Measurements from ENCODE around the gene HAUS6. TPM values are rescaled to one million over a fixed set of nuclear protein-coding genes. Genes with fewer than 3 reads are reported as not detected.
A peak's percentile ranks its signal among the peaks of the same experiment; 100 is the strongest.

The HAUS6 gene
- total RNA-seq, 1 donor from 2014 or later: 17.6 TPM

DNA sequence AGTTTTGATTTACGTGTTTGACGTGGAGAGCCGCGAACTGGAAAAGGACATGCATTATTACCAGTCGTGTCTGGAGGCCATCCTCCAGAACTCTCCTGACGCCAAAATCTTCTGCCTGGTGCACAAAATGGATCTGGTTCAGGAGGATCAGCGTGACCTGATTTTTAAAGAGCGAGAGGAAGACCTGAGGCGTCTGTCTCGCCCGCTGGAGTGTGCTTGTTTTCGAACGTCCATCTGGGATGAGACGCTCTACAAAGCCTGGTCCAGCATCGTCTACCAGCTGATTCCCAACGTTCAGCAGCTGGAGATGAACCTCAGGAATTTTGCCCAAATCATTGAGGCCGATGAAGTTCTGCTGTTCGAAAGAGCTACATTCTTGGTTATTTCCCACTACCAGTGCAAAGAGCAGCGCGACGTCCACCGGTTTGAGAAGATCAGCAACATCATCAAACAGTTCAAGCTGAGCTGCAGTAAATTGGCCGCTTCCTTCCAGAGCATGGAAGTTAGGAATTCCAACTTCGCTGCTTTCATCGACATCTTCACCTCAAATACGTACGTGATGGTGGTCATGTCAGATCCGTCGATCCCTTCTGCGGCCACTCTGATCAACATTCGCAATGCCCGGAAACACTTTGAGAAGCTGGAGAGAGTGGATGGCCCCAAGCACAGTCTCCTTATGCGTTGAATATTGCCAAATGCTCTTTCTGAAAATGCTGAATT lies 52.6 kb downstream of the HAUS6 start:
- Mint-ChIP-seq H3K9me3 (ENCODE audit: low read depth) (no peaks in the 10 kb centered on the region), H3K4me1 (ENCODE audit: low read depth) (peaks cover 22% of the 10 kb centered on the region), H3K27me3 (no peaks in the 10 kb centered on the region), H3K27ac (peak overlapping the region; percentile 91), H3K4me3 (ENCODE audit: low read depth) (peak overlapping the region; percentile 85), H3K36me3 (ENCODE audit: insufficient read depth) (no peaks in the 10 kb centered on the region)
- TF ChIP-seq CTCF (IDR thresholded peaks at IDR 0.05; ENCODE audit: unreplicated experiment): no peak
- no peak for DNase-seq (ENCODE audit: low spot score, unreplicated experiment)

- Mint-ChIP-seq H3K4me1 (ENCODE audit: low read depth) (peaks cover 22% of the 10 kb centered on the region), H3K4me3 (ENCODE audit: low read depth) (peak within 1 kb of the TSS; percentile 85), H3K9me3 (ENCODE audit: low read depth) (no peaks in the 10 kb centered on the region), H3K27me3 (no peaks in the 10 kb centered on the region), H3K36me3 (ENCODE audit: insufficient read depth) (no peaks in the 10 kb centered on the region), H3K27ac (peak within 1 kb of the TSS; percentile 99)
- DNase-seq (ENCODE audit: low spot score, unreplicated experiment): peak; percentile 91
- TF ChIP-seq CTCF (IDR thresholded peaks at IDR 0.05; ENCODE audit: unreplicated experiment): peak; percentile 91
Measured at GRCh38 chr9:19048966-19049916, 53.5 kb downstream of the HAUS6 start, which contains the start of gene RRAGA. TSS of gene RRAGA (plus strand) at chr9:19049427. CDS start at chr9:19049660, 233 bp downstream.

GRCh38 chr9:19036611-19037010 lies 66.1 kb downstream of the HAUS6 start:
- Mint-ChIP-seq H3K27ac (no peak overlapping the region), H3K4me1 (ENCODE audit: low read depth) (no peaks in the 10 kb centered on the region), H3K36me3 (ENCODE audit: insufficient read depth) (no peaks in the 10 kb centered on the region), H3K27me3 (no peaks in the 10 kb centered on the region), H3K4me3 (ENCODE audit: low read depth) (no peak overlapping the region), H3K9me3 (ENCODE audit: low read depth) (peaks cover 12% of the 10 kb centered on the region)
- no peak for TF ChIP-seq CTCF (IDR thresholded peaks at IDR 0.05; ENCODE audit: unreplicated experiment)
- no peak for DNase-seq (ENCODE audit: low spot score, unreplicated experiment)

DNA sequence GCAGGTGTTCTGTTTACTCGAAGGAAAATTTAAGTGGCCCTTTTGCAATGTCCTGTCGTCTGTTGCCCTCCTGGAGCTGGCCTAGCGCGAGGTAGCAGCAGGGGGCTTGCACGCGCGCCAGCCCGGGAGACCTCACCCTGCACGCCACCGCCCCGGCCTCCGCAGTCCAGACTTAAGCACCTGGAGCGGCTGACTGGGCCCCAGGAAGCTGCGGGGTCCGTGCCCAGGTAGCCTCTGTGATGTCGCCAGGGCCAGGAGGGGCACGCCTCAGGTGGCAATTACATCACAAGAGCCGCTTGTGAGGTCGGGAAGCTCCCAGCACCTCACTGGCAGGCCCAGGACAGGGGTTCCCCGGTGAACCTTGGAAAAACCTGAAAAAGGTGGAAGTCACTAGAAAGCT lies 69.7 kb downstream of the HAUS6 start, which contains the start of gene SAXO1:
SAXO1 (minus strand) TSS at position 195 of the 400 bp plus-strand sequence. CDS start 301 bp downstream, outside the sequence.
- peaks cover 8% of the 10 kb centered on the region for H3K27me3 Mint-ChIP-seq

More for the DNA sequence above, 69.7 kb downstream of the HAUS6 start, which contains the start of gene SAXO1:
- Mint-ChIP-seq H3K4me3 (ENCODE audit: low read depth) (no peak within 1 kb of the TSS), H3K9me3 (ENCODE audit: low read depth) (peaks cover 6% of the 10 kb centered on the region), H3K4me1 (ENCODE audit: low read depth) (no peaks in the 10 kb centered on the region), H3K27ac (no peak within 1 kb of the TSS), H3K36me3 (ENCODE audit: insufficient read depth) (no peaks in the 10 kb centered on the region)
- no peak for TF ChIP-seq CTCF (IDR thresholded peaks at IDR 0.05; ENCODE audit: unreplicated experiment)
- DNase-seq (ENCODE audit: low spot score, unreplicated experiment): no peak

Data from progenitor cell of endocrine pancreas (in vitro differentiated cells).